Skeletal muscle tissue (tissue), 4 donors: Measurements from ENCODE around the gene SLC1A2. TPM values are rescaled to one million over a fixed set of nuclear protein-coding genes. Genes with fewer than 3 reads are reported as not detected.

Source experiments
- H3K27ac ChIP-seq: one replicate; pipeline ENCODE4 v1.7.0; 2013; ENCODE audit warnings: mild to moderate bottlenecking, low read depth, low read length, inconsistent platforms
- H3K27me3 ChIP-seq, 3 donors: one replicate each; pipeline ENCODE4 v1.7.0; 2013; ENCODE audit warnings: low read length in 3 of 3; ENCODE audit not compliant: control insufficient read depth in 3 of 3, insufficient read depth in 3 of 3
- H3K36me3 ChIP-seq, 3 donors: one replicate each; pipeline ENCODE4 v1.7.0; 2013; ENCODE audit warnings: low read length in 3 of 3; ENCODE audit not compliant: control insufficient read depth in 3 of 3, insufficient read depth in 3 of 3
- H3K4me1 ChIP-seq, 3 donors: one replicate each; pipeline ENCODE4 v1.7.0; 2013; ENCODE audit warnings: low read length in 3 of 3, mild to moderate bottlenecking in 3 of 3; ENCODE audit not compliant: control insufficient read depth in 3 of 3, insufficient read depth in 3 of 3
- H3K4me3 ChIP-seq, 3 donors: one replicate each; pipeline ENCODE4 v1.7.0; 2013; ENCODE audit warnings: low read length in 3 of 3
- H3K9ac ChIP-seq, 3 donors: one replicate each; pipeline ENCODE4 v1.7.0; 2013; ENCODE audit warnings: low read length in 3 of 3, mild to moderate bottlenecking in 3 of 3, moderate library complexity in 2 of 3, low read depth in 1 of 3
- H3K9me3 ChIP-seq, 3 donors: one replicate each; pipeline ENCODE4 v1.7.0; 2013; ENCODE audit warnings: low read length in 3 of 3; ENCODE audit not compliant: control insufficient read depth in 3 of 3
- total RNA-seq: library from RNA; depleted of rRNA; stranded (reverse); fragments of >200 nt; gene quantifications from one replicate; pipeline ENCODE4 v1.2.3, GENCODE V29; 2014
- donor health status: Osteomylitis.

Gene SLC1A2
- total RNA-seq, 1 donor from 2014 or later: 1.6 TPM

DNA sequence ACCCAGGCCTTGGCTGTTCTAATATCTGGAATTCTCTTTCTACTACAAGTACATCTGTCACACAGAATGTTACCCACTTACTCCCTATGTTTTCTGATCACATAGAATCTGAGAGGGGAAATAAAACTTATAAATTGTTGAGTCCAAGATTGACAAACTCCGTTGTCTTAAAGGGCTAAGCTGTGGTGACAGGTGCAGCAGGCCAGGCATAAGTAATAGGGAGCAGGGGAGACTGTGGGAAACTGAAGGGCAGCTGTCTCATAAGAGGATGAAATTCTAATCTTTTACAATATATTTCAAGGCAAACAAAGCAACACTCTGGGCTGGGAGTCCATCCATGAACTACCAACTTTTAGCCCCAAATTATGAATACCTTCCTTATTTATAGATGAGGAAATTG is 133.9 kb downstream of the SLC1A2 start:
- Histone ChIP-seq H3K9ac (no peak overlapping the region), H3K9me3 (no peaks in the 10 kb centered on the region), H3K4me1 (peaks cover 3 to 6% (median 5%) of the 10 kb centered on the region in 3 donors), H3K27ac (no peak overlapping the region), H3K4me3 (no peak overlapping the region), H3K27me3 (no peaks in the 10 kb centered on the region), H3K36me3 (no peaks in the 10 kb centered on the region)

DNA sequence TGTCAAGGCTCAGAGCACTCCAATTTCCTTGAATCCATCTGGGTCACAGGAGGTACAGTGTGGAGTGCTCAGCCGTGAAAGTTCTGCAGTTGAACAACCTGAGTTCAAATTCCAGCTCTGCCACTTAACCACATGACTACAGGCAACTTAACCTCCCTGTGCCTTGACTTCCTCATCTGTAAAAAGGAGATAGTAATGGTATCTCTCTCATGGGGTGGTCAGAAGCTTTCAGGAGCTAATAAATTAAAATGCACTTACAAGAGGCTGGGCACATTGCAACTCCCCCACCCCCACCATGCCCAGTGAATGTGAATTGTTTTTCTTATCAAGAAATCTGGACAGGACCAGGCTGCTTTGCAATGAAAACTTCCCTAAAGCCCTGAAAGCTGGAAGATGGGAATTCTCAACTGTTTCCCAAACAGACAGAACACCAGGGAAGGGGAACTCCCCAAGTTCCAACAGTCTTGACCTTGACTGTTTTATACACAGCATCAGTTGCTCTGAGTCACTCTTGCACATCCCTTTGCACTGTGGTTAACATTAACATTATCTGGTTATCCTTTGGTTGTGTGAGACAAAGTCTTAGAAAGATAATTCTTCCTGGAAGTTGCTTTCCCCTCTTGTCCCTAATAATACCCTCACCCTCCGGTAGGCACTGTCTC is 137.0 kb downstream of the SLC1A2 start:
- Histone ChIP-seq H3K4me3 (no peak overlapping the region), H3K4me1 (peaks cover 4 to 7% (median 5%) of the 10 kb centered on the region in 3 donors), H3K27me3 (no peaks in the 10 kb centered on the region), H3K36me3 (no peaks in the 10 kb centered on the region), H3K9me3 (no peaks in the 10 kb centered on the region), H3K27ac (peak overlapping the region; percentile 72), H3K9ac (no peak overlapping the region)

DNA sequence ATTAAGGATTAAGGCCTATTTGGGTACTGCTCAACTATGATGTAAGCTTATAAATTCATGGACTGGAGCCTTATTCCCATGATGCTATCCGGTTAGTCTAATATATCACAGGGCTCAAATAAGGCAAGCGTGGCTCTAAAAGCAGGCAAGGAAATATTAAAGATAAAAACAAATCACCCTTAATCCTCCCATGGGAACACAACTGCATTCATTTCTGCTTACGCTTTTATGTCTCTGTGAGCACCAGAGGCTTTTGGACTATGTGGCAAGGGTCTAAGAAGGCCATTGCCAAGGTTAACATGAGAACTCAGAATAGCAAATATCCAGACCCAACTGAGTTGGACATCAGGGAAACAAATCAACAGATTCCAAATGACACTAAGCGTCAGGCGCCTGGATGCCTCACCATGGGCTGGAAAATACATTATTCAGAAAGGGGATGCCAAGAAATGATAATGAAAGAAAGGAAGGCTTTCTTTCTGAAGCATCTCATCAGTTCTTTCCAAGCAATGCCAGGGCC is 138.1 kb downstream of the SLC1A2 start:
- no peaks in the 10 kb centered on the region for H3K27me3 ChIP-seq
- H3K36me3 ChIP-seq: no peaks in the 10 kb centered on the region
- no peaks in the 10 kb centered on the region for H3K9me3 ChIP-seq
- H3K27ac ChIP-seq: peak overlapping the region; percentile 72
- peaks cover 4 to 7% (median 5%) of the 10 kb centered on the region in 3 donors for H3K4me1 ChIP-seq
- no peak overlapping the region for H3K9ac ChIP-seq
- no peak overlapping the region for H3K4me3 ChIP-seq

DNA sequence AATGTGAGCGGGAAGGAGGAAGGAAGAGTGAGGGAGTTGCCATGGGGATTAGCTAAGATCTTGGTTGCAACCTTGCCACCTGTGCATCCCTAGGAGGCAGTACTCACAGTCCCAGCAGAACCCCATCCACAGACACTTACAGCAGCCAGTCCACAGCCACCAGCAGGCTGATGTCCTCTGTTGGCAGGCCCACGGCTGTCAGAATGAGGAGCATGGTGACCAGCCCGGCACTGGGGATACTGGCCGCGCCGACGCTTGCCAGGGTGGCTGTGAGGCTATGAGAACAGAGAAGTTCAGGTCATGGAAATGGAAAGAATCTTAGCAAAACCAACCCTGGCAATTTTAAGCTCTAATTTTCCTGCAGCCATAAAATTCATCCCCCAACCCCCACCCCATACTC is 138.6 kb downstream of the SLC1A2 start:
- H3K9me3 ChIP-seq: no peaks in the 10 kb centered on the region
- peaks cover 4 to 7% (median 5%) of the 10 kb centered on the region in 3 donors for H3K4me1 ChIP-seq
- H3K36me3 ChIP-seq: no peaks in the 10 kb centered on the region
- no peaks in the 10 kb centered on the region for H3K27me3 ChIP-seq
- H3K27ac ChIP-seq: peak overlapping the region; percentile 72
- peak overlapping the region in 1 of 3 donors; percentile 15 for H3K9ac ChIP-seq
- no peak overlapping the region for H3K4me3 ChIP-seq

DNA sequence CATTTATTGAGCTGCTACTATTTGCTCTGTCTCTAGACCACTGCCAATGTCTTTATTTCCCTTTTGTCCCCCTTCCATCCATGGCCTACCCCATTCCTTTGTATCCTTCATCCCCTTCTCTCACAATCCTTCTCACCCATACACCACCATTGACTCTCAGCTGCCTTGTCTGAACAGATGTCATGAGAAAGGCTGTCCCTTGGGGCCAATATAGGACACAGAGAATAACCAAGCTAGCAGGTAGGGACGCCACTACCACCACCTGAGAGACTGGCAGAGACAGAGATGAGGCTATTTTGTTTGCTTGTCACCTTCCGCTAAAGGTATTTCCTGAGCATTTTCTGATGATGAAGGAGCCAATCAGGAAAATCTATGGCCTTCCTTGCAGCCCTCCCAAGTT is 141.5 kb downstream of the SLC1A2 start:
- Histone ChIP-seq H3K27ac (no peak overlapping the region), H3K9me3 (no peaks in the 10 kb centered on the region), H3K4me3 (no peak overlapping the region), H3K27me3 (no peaks in the 10 kb centered on the region), H3K4me1 (peaks cover 4 to 11% (median 9%) of the 10 kb centered on the region in 3 donors), H3K9ac (no peak overlapping the region), H3K36me3 (no peaks in the 10 kb centered on the region)

DNA sequence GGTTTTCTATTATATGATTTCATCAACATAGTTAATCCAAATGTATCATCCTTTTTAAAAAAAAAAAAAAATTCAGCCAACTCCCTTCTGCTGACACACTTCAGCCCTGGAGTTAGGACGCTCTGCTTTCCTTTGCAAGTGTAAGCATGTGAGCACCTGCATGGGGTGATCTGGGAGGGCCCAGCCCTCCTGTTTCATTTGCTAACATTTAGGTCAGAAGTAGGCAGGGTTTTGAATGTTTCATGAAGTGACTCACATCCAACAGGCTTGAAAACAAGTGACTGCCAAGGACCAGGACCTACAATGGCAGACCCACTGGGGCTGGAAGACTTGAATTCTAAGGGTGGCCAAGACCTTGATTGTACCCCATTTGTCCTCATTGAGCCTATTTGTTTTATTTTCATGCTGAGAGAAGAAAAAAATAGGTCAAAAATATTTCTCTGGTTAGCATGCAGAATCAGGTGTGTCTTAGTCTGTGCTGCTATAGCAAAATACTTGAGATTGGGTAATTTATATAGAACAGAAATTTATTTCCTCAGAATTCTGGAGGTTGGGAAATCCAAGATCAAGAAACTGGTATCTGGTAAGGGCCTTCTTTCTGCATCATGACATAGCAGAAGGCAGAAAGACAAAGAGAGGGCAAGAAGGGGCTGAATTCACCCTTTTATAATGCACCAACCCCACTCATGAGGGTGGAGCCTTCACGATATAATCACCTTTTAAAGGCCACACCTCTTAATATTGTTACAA is 142.8 kb downstream of the SLC1A2 start:
- no peaks in the 10 kb centered on the region for H3K27me3 ChIP-seq
- H3K9ac ChIP-seq: no peak overlapping the region
- H3K27ac ChIP-seq: no peak overlapping the region
- no peak overlapping the region for H3K4me3 ChIP-seq
- H3K4me1 ChIP-seq: peaks cover 4 to 11% (median 4%) of the 10 kb centered on the region in 3 donors
- no peaks in the 10 kb centered on the region for H3K9me3 ChIP-seq
- no peaks in the 10 kb centered on the region for H3K36me3 ChIP-seq

DNA sequence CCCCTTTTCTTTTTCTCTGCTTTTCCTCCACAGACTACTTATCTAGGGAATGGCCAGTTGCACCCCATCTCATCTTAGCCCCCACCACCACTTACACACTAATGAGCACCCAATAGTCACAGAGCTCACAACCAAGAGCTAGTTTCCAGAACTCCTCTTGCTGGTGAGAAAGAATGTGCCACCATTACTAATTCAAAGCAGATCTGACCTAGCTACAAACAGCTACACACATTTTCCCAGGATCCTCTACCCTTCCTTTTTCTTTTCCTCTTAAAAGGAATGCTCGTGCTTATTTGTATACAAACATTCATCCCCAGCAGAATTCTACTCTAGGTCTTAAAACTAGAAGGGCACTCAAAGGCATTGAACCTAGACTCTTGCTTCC is 143.6 kb downstream of the SLC1A2 start:
- H3K4me1 ChIP-seq: peaks cover 4 to 8% (median 4%) of the 10 kb centered on the region in 3 donors
- no peaks in the 10 kb centered on the region for H3K36me3 ChIP-seq
- no peak overlapping the region for H3K27ac ChIP-seq
- H3K27me3 ChIP-seq: no peaks in the 10 kb centered on the region
- H3K9ac ChIP-seq: no peak overlapping the region
- H3K4me3 ChIP-seq: no peak overlapping the region
- no peaks in the 10 kb centered on the region for H3K9me3 ChIP-seq

DNA sequence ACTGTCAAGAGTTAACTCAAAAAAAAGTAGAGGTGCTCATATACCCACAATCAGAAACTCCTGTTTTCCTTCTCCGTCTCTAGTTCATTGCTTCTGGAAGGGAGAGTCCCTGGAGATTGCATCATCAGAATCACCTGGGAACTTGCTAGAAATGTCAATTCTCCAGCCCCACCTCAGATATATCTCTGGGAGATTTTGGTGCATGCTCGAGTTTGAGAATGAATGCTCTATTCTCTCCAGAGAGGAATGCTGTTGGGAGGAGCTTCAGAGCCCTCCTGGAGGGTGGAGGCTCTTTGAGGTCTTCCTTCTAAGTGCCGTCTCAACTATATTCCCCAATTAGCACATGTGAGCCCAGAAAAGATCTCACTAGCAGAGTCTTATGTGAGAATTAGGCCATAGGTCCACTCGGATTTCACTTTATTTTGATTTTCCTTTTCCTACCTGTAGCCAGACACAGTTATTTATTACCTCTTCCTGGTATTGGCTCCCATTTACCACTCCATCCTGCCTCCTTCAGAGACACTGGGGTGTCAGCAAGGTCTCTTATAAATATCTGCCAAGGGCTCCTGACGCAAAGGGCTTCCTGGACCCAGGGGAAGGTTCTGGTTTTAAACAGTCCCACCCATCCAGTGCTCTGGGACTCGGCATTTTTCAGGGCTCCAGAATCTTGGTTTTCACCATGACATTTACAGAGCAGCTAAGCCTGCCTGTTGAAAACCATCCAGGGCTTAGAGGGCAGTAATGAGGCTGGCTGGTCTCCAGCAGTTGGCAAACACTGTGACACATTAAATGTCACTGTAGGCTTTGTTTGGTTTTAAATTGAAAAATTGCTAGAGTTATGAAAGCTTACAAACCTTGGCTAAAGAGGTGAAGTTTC is 144.2 kb downstream of the SLC1A2 start:
- Histone ChIP-seq H3K4me1 (peaks cover 0 to 4% (median 4%) of the 10 kb centered on the region in 3 donors), H3K9ac (no peak overlapping the region), H3K4me3 (no peak overlapping the region), H3K36me3 (no peaks in the 10 kb centered on the region), H3K27me3 (no peaks in the 10 kb centered on the region), H3K27ac (no peak overlapping the region), H3K9me3 (no peaks in the 10 kb centered on the region)

DNA sequence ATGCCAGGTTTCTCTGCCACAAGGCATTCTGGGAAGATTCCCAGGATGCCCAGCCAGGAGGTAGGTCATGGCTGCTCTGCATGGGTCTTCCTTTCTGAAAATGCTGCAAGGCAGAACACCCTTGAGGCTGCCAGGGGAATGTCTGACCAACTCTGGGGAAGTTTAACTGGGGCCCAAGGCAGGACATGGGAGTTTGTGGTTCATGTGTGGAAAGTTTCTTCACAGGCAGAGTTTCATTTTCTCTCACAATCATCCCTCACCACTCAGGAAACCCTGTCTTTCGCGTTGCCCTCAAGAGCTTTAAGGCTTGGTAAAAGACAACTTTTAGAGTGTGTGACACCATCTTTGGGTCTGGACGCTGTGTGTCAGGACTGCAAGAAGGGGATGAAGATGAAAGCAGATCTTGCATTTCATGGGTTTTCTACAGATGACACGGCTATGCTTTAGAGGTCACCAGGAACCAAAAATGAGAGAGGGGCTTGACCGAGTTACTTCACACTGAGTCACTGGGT is 146.9 kb downstream of the SLC1A2 start:
- no peak overlapping the region for H3K9ac ChIP-seq
- H3K4me1 ChIP-seq: peaks cover 0 to 4% (median 4%) of the 10 kb centered on the region in 3 donors
- no peaks in the 10 kb centered on the region for H3K36me3 ChIP-seq
- no peak overlapping the region for H3K4me3 ChIP-seq
- H3K27me3 ChIP-seq: no peaks in the 10 kb centered on the region
- H3K9me3 ChIP-seq: no peaks in the 10 kb centered on the region
- H3K27ac ChIP-seq: no peak overlapping the region
